ENCODE results near the gene STX12. TPM values are rescaled to one million over a fixed set of nuclear protein-coding genes. Genes with fewer than 3 reads are reported as not detected.
"Not testable (repeated sequence)": the region's sequence is repeated elsewhere in the genome, so short reads cannot be mapped to it uniquely, and the experiment has no call there.

The STX12 gene
- total RNA-seq, 1 donor = 67.0 TPM

DNA sequence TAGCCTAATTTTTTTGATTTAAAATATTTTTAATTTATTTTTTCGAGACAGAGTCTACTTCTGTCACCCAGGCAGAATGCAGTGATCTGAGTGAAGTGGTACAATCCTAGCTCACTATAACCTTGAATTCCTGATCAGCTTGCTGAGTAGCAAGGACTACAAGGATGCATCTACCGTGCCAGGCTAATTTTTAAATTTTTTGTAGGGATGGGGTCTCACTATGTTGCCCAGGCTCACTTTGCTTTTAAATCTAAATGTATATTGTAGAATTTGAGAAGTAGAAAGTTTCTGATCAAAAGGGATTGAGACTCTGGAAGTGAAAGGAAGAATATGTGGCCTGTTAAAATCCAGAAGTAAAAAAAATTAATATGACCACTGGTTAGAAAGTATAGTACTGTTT lies 1.6 kb downstream of the STX12 start:
- Histone ChIP-seq H3K4me3 (ENCODE audit: insufficient read depth, low read length) (no peak overlapping the region), H3K4me1 (ENCODE audit: insufficient read depth, low read length) (peaks cover 23% of the 10 kb centered on the region), H3K4me2 (ENCODE audit: insufficient read depth, low read length) (peak overlapping the region; percentile 84), H3K9me3 (ENCODE audit: low read depth, low read length) (no peaks in the 10 kb centered on the region), H3K27me3 (ENCODE audit: insufficient read depth, low read length) (no peaks in the 10 kb centered on the region), H2AFZ (ENCODE audit: low read length) (no peak overlapping the region), H3K79me2 (ENCODE audit: insufficient read depth, low read length) (peaks cover 64% of the 10 kb centered on the region), H3K27ac (ENCODE audit: low read depth, low read length) (peak overlapping the region; percentile 77), H4K20me1 (ENCODE audit: insufficient read depth, low read length) (peaks cover 40% of the 10 kb centered on the region), H3K36me3 (ENCODE audit: insufficient read depth, low read length) (peaks cover 6% of the 10 kb centered on the region)
- DNase-seq (ENCODE audit: insufficient read length, low spot score, missing footprints) = no peak
- no peak for TF ChIP-seq CTCF (IDR thresholded peaks at IDR 0.05; ENCODE audit: extremely low read depth, low read depth, low read length)

GRCh38 chr1:27775336-27775735 lies 2.3 kb downstream of the STX12 start:
- H3K9me3 ChIP-seq (ENCODE audit: low read depth, low read length); DNase-seq (ENCODE audit: insufficient read length, low spot score, missing footprints); H3K4me3 ChIP-seq (ENCODE audit: insufficient read depth, low read length); H3K27me3 ChIP-seq (ENCODE audit: insufficient read depth, low read length); H3K36me3 ChIP-seq (ENCODE audit: insufficient read depth, low read length); H3K27ac ChIP-seq (ENCODE audit: low read depth, low read length); H2AFZ ChIP-seq (ENCODE audit: low read length): not testable (repeated sequence)
- Histone ChIP-seq H3K79me2 (ENCODE audit: insufficient read depth, low read length) (peaks cover 71% of the 10 kb centered on the region), H3K4me1 (ENCODE audit: insufficient read depth, low read length) (peaks cover 23% of the 10 kb centered on the region), H3K4me2 (ENCODE audit: insufficient read depth, low read length) (peak overlapping the region; percentile 24), H4K20me1 (ENCODE audit: insufficient read depth, low read length) (peaks cover 43% of the 10 kb centered on the region)

DNA sequence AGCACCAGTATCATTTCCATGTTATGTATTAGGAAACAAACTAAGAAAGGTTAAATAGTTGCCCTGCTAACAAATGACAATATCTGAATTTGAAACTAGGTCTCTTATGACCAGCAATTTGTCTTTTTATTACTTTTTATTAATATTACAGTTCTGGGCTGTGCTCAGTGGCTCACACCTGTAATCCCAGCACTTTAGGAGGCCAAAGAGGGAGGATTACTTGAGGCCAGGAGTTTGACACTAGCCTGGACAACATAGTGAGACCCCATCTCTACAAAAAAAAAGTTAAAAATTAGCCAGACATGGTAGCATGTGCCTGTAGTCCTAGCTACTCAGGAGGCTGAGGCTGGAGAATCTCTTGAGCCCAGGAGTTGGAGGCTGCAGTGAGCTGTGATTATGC lies 3.3 kb downstream of the STX12 start:
- not testable (repeated sequence) for H3K27me3 ChIP-seq (ENCODE audit: insufficient read depth, low read length); H2AFZ ChIP-seq (ENCODE audit: low read length); H3K4me3 ChIP-seq (ENCODE audit: insufficient read depth, low read length); DNase-seq (ENCODE audit: insufficient read length, low spot score, missing footprints); H3K4me2 ChIP-seq (ENCODE audit: insufficient read depth, low read length); H3K27ac ChIP-seq (ENCODE audit: low read depth, low read length); H3K9me3 ChIP-seq (ENCODE audit: low read depth, low read length); H3K36me3 ChIP-seq (ENCODE audit: insufficient read depth, low read length)
- H3K4me1 ChIP-seq (ENCODE audit: insufficient read depth, low read length) = peaks cover 23% of the 10 kb centered on the region
- peaks cover 79% of the 10 kb centered on the region for H3K79me2 ChIP-seq (ENCODE audit: insufficient read depth, low read length)
- H4K20me1 ChIP-seq (ENCODE audit: insufficient read depth, low read length) = peaks cover 45% of the 10 kb centered on the region

- H4K20me1 ChIP-seq (ENCODE audit: insufficient read depth, low read length) = peaks cover 45% of the 10 kb centered on the region
- H3K4me1 ChIP-seq (ENCODE audit: insufficient read depth, low read length) = peaks cover 17% of the 10 kb centered on the region
- no peak overlapping the region for H3K4me2 ChIP-seq (ENCODE audit: insufficient read depth, low read length)
- no peak overlapping the region for H2AFZ ChIP-seq (ENCODE audit: low read length)
- H3K27me3 ChIP-seq (ENCODE audit: insufficient read depth, low read length) = no peaks in the 10 kb centered on the region
- no peak overlapping the region for H3K4me3 ChIP-seq (ENCODE audit: insufficient read depth, low read length)
- no peak for TF ChIP-seq CTCF (IDR thresholded peaks at IDR 0.05; ENCODE audit: extremely low read depth, low read depth, low read length)
- H3K27ac ChIP-seq (ENCODE audit: low read depth, low read length) = no peak overlapping the region
- H3K9me3 ChIP-seq (ENCODE audit: low read depth, low read length) = no peaks in the 10 kb centered on the region
- H3K79me2 ChIP-seq (ENCODE audit: insufficient read depth, low read length) = peaks cover 96% of the 10 kb centered on the region
- H3K36me3 ChIP-seq (ENCODE audit: insufficient read depth, low read length) = peaks cover 6% of the 10 kb centered on the region
- DNase-seq (ENCODE audit: insufficient read length, low spot score, missing footprints) = no peak
Measured at GRCh38 chr1:27778056-27778455, 5.0 kb downstream of the STX12 start.

DNA sequence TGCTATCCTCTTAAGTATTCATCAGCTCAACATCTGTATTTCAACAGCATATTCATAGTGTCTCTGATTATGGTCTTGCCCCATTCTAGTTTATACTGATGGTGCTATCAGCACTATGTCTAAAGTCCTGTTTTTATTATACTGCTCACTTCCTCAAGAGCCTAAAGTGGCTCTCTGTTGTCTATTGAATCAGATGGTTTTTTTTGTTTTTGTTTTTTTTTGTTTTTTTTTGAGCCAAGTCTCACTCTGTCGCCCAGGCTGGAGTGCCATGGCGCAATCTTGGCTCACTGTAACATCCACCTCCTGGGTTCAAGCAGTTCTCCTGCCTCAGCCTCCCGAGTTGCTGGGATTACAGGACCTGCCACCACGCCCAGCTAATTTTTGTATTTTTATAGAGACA lies 6.1 kb downstream of the STX12 start:
- no peak for DNase-seq (ENCODE audit: insufficient read length, low spot score, missing footprints)
- Histone ChIP-seq H3K4me3 (ENCODE audit: insufficient read depth, low read length) (no peak overlapping the region), H3K9me3 (ENCODE audit: low read depth, low read length) (no peaks in the 10 kb centered on the region), H3K79me2 (ENCODE audit: insufficient read depth, low read length) (peaks cover 95% of the 10 kb centered on the region), H4K20me1 (ENCODE audit: insufficient read depth, low read length) (peaks cover 43% of the 10 kb centered on the region), H3K27me3 (ENCODE audit: insufficient read depth, low read length) (no peaks in the 10 kb centered on the region), H3K27ac (ENCODE audit: low read depth, low read length) (no peak overlapping the region), H3K36me3 (ENCODE audit: insufficient read depth, low read length) (peaks cover 6% of the 10 kb centered on the region), H2AFZ (ENCODE audit: low read length) (no peak overlapping the region), H3K4me2 (ENCODE audit: insufficient read depth, low read length) (no peak overlapping the region), H3K4me1 (ENCODE audit: insufficient read depth, low read length) (peaks cover 18% of the 10 kb centered on the region)
- TF ChIP-seq CTCF (IDR thresholded peaks at IDR 0.05; ENCODE audit: extremely low read depth, low read depth, low read length) = no peak
